ENCODE results near the gene RAD51B.

- TF ChIP-seq CTCF (conservative IDR thresholded peaks at IDR 0.05; ENCODE audit: low read depth, low read length) (no peak), EZH2 (IDR thresholded peaks at IDR 0.05; ENCODE audit: low read length, unreplicated experiment) (no peak)
Measured at GRCh38 chr14:67882986-67883555, 63.5 kb downstream of the RAD51B start.

All from PC-3 (cell line).